ENCODE measurements around the gene EXOC7. TPM values are rescaled to one million over a fixed set of nuclear protein-coding genes. Genes with fewer than 3 reads are reported as not detected.

EXOC7 gene
- total RNA-seq, 1 experiment from 2014 or later, result 114 TPM

- no peak for TF ChIP-seq YY1 (IDR thresholded peaks at IDR 0.05; ENCODE audit: extremely low read depth, insufficient replicate concordance, low read depth, low read length)
- no peak for TF ChIP-seq CTCF (IDR thresholded peaks at IDR 0.05 in 2 of 3, conservative IDR thresholded peaks at IDR 0.05 in 1 of 3; ENCODE audit: borderline replicate concordance in 1 of 3, insufficient read depth in 1 of 3, low read depth in 2 of 3, low read length in 2 of 3)
- no peak for TF ChIP-seq EZH2 (IDR thresholded peaks at IDR 0.05)
- no peak for TF ChIP-seq SIN3A (IDR thresholded peaks at IDR 0.05; ENCODE audit: low read depth)
Observed at GRCh38 chr17:76134911-76135809, 31.6 kb upstream of the EXOC7 start (continued).

- no peaks in the 10 kb centered on the region for H3K36me3 ChIP-seq (ENCODE audit: control insufficient read depth in 1 of 2, insufficient read depth in 2 of 2, low read length in 2 of 2)
- H2AFZ ChIP-seq (ENCODE audit: low read depth, low read length, poor library complexity, severe bottlenecking), result peak overlapping the region; percentile 96
- DNase-seq (ENCODE audit: low read depth, low spot score), result peak; percentile 40
- H3K4me1 ChIP-seq (ENCODE audit: control insufficient read depth in 1 of 2, insufficient read depth in 2 of 2, low read length in 2 of 2), result peaks cover 24 to 26% of the 10 kb centered on the region in 2 experiments
- ChIA-PET POLR2A (interaction anchor here (0.7 to 2.9 kb wide), 8 partner anchors 8 to 192 kb away, joined by 3 to 18 read pairs (median 4); partner anchors contain the start of genes FBF1 and FOXJ1), CTCF (interaction anchor here (0.6 to 1.5 kb wide), 10 partner anchors 9 to 147 kb away, joined by 3 to 11 read pairs (median 6); no protein-coding TSS in a partner anchor), RAD21 (ENCODE audit: low non-redundant PET in 1 of 2, low total read pairs in 2 of 2, uncharacterized antibody in 2 of 2, unreplicated experiment in 2 of 2) (interaction anchor here (0.7 to 1.3 kb wide), 4 partner anchors 11 to 359 kb away, joined by 3 to 10 read pairs (median 7); no protein-coding TSS in a partner anchor)
- ATAC-seq, result peak; percentile 89
- H3K9ac ChIP-seq (ENCODE audit: low read length), result peak overlapping the region; percentile 38
- no peaks in the 10 kb centered on the region for H3K79me2 ChIP-seq (ENCODE audit: insufficient read depth, low read length)
- peak overlapping the region; percentile 93 for H3K4me2 ChIP-seq (ENCODE audit: low read length)
- TSS peak; percentile 43 for BruUV-seq (replicated peaks)
- H3K9me3 ChIP-seq (ENCODE audit: control insufficient read depth in 1 of 2, insufficient read depth in 1 of 2, low read depth in 1 of 2, low read length in 2 of 2), result no peaks in the 10 kb centered on the region
- peak overlapping the region; percentile 59 for H3K27ac ChIP-seq (ENCODE audit: low read depth, low read length)
- no peaks in the 10 kb centered on the region for H4K20me1 ChIP-seq (ENCODE audit: insufficient read depth)
- intact Hi-C loops (cut with micrococcal nuclease), result no loop called here
- no peaks in the 10 kb centered on the region for H3K9me2 ChIP-seq (ENCODE audit: insufficient read depth)
- peak overlapping the region; percentile 31 to 54 for H3K4me3 ChIP-seq (replicated peaks in 1 of 2; ENCODE audit: low read depth in 1 of 2, low read length in 2 of 2)
- no peaks in the 10 kb centered on the region for H3K27me3 ChIP-seq (ENCODE audit: insufficient read depth, low read length)
- TF ChIP-seq EZH2phosphoT487 (IDR thresholded peaks at IDR 0.05; ENCODE audit: borderline replicate concordance) (no peak), POLR2A (IDR thresholded peaks at IDR 0.05; ENCODE audit: borderline replicate concordance, extremely low read depth, insufficient read depth, insufficient read length) (no peak), CEBPB (IDR thresholded peaks at IDR 0.05; ENCODE audit: low read depth) (no peak), YY1 (IDR thresholded peaks at IDR 0.05; ENCODE audit: extremely low read depth, insufficient replicate concordance, low read depth, low read length) (no peak), MAX (IDR thresholded peaks at IDR 0.05) (no peak), SRF (IDR thresholded peaks at IDR 0.05; ENCODE audit: low read depth) (no peak), JUND (IDR thresholded peaks at IDR 0.05) (no peak), ZNF274 (IDR thresholded peaks at IDR 0.05; ENCODE audit: low read depth, low read length) (no peak), TCF7L2 (IDR thresholded peaks at IDR 0.05; ENCODE audit: borderline replicate concordance, extremely low read depth, insufficient read depth, insufficient read length) (peak; percentile 15), POLR2AphosphoS5 (IDR thresholded peaks at IDR 0.05; ENCODE audit: low read depth, low read length) (peak; percentile 56), ZBTB33 (IDR thresholded peaks at IDR 0.05; ENCODE audit: extremely low read depth, insufficient replicate concordance, low read length) (no peak), FOSL1 (IDR thresholded peaks at IDR 0.05; ENCODE audit: low read depth) (no peak), EZH2 (IDR thresholded peaks at IDR 0.05) (no peak), ZFX (IDR thresholded peaks at IDR 0.05) (0 out of 2 replicates have a peak, but pooled peaks have one; percentile 13), EGR1 (IDR thresholded peaks at IDR 0.05; ENCODE audit: low read depth) (no peak; the same call in 1 of the 2 replicates), RAD21 (IDR thresholded peaks at IDR 0.05; ENCODE audit: low read depth) (no peak), SP1 (IDR thresholded peaks at IDR 0.05; ENCODE audit: low read depth) (no peak), SIN3A (IDR thresholded peaks at IDR 0.05; ENCODE audit: low read depth) (no peak)
Observed at GRCh38 chr17:76132574-76133338, 29.2 kb upstream of the EXOC7 start.
